ENCODE data around the gene FDX1. TPM values are rescaled to one million over a fixed set of nuclear protein-coding genes. Genes with fewer than 3 reads are reported as not detected.

FDX1 gene
- total and polyA plus RNA-seq, 2 of the 8 experiments (the other 6 are each of a cell fraction or from before 2014, with no cell fraction given), result 3.7 to 9.6 TPM

DNA sequence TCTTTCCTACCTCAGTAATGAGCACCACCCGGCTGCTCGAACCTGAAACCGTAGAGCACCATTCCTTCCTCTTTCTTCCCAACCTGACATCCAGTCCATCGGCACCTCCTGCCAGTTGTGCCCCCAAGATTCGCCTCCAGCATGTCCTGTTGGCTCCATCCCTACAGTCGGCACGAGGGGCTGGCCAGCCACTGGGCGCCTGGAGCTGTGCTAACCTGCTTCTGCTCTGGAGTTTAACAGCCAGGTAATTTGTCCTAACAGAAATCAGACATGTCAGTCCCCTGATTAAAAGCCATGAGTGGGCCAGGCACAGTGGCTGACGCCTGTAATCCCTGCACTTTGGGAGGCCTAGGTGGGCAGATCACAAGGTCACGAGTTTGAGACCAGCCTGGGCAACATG, 16.8 kb downstream of the FDX1 start:
- Histone ChIP-seq H2AK5ac (ENCODE audit: low read depth, low read length) (no peak overlapping the region), H3K14ac (ENCODE audit: insufficient read length) (no peak overlapping the region), H3K79me1 (ENCODE audit: low read depth, low read length) (no peaks in the 10 kb centered on the region), H4K8ac (ENCODE audit: extremely low read depth, insufficient read depth, low read length) (no peak overlapping the region), H2BK12ac (ENCODE audit: low read depth, low read length) (no peak overlapping the region), H3K23me2 (ENCODE audit: low read depth, low read length) (no peaks in the 10 kb centered on the region), H3K4ac (replicated peaks; ENCODE audit: insufficient read length, low read depth, low read length) (no peak overlapping the region), H2BK20ac (ENCODE audit: low read length) (no peak overlapping the region), H3K27me3 (replicated peaks in 1 of 4; ENCODE audit: control insufficient read depth in 3 of 4, extremely low read depth in 1 of 4, insufficient read depth in 3 of 4, low read length in 3 of 4) (no peaks in the 10 kb centered on the region), H4K5ac (ENCODE audit: insufficient read length, low read depth, low read length) (no peak overlapping the region), H3K9ac (replicated peaks in 1 of 4; ENCODE audit: extremely low read depth in 1 of 4, low read depth in 3 of 4, low read length in 3 of 4) (no peak overlapping the region), H3K4me3 (ENCODE audit: extremely low read depth in 1 of 4, insufficient read depth in 2 of 4, low read depth in 3 of 4, low read length in 4 of 4) (no peak overlapping the region), H3K56ac (replicated peaks; ENCODE audit: insufficient read length, low read depth, low read length) (no peak overlapping the region), H2BK15ac (ENCODE audit: low read length) (no peak overlapping the region), H3K4me2 (ENCODE audit: insufficient read depth in 1 of 2, low read depth in 2 of 2, low read length in 2 of 2) (no peak overlapping the region), H3K27ac (ENCODE audit: low read depth, low read length) (no peak overlapping the region), H3K36me3 (ENCODE audit: control insufficient read depth in 2 of 4, insufficient read depth in 4 of 4, low read length in 3 of 4) (no peaks in the 10 kb centered on the region; a peak in 2 of 8 replicates), H2BK5ac (ENCODE audit: low read depth, low read length) (no peak overlapping the region), H3K18ac (ENCODE audit: extremely low read depth, low read length) (no peak overlapping the region), H3K9me3 (ENCODE audit: insufficient read depth in 2 of 2, low read depth in 1 of 2, low read length in 1 of 2) (no peaks in the 10 kb centered on the region), H2BK120ac (replicated peaks; ENCODE audit: low read depth, low read length) (no peak overlapping the region), H3K4me1 (replicated peaks in 1 of 4; ENCODE audit: control insufficient read depth in 3 of 4, insufficient read depth in 4 of 4, low read length in 3 of 4) (no peaks in the 10 kb centered on the region), H4K20me1 (replicated peaks in 1 of 2; ENCODE audit: control insufficient read depth in 1 of 2, insufficient read depth in 2 of 2, low read length in 2 of 2) (no peaks in the 10 kb centered on the region), H3K79me2 (ENCODE audit: control insufficient read depth in 1 of 2, insufficient read depth in 2 of 2, low read length in 2 of 2) (no peaks in the 10 kb centered on the region; a peak in 1 of 4 replicates), H2AFZ (ENCODE audit: low read length) (no peak overlapping the region), H4K91ac (replicated peaks; ENCODE audit: insufficient read length, low read length) (no peak overlapping the region), H3K23ac (ENCODE audit: insufficient read length) (no peak overlapping the region)
- DNase-seq (ENCODE audit: low read depth in 1 of 2, low spot score in 2 of 2) (no peak), FAIRE-seq (no peak)
- POLR2A ChIA-PET (ENCODE audit: partially characterized antibody), result interaction anchor here (0.6 kb wide), 1 partner anchor 45 kb away, joined by 3 read pairs; no protein-coding TSS in a partner anchor
- 88% methylated on average over 10 of the region's 10 CpGs; no CpG with 5 or more reads in 1 of the 2 experiments for WGBS, 2 experiments (ENCODE audit: extremely low coverage in 1 of 2, insufficient coverage in 1 of 2, insufficient read length in 1 of 2, insufficient replicate concordance in 2 of 2, low coverage in 1 of 2, low lambda C conversion rate in 2 of 2, missing lambda C conversion rate in 1 of 2)
- CTCF ChIA-PET (ENCODE audit: partially characterized antibody), result interaction anchor here (0.8 to 3.5 kb wide), 18 partner anchors 8 to 983 kb away, joined by 3 to 37 read pairs (median 4); no protein-coding TSS in a partner anchor
- no peak for TF ChIP-seq ZNF274 (IDR thresholded peaks at IDR 0.05; ENCODE audit: borderline replicate concordance, extremely low read depth, low read length)
- TF ChIP-seq BCL11A (IDR thresholded peaks at IDR 0.05; ENCODE audit: low read depth in 2 of 2, low read length in 2 of 2), result no peak
- no peak for TF ChIP-seq EP300 (IDR thresholded peaks at IDR 0.05; ENCODE audit: borderline replicate concordance in 1 of 2, low read depth in 2 of 2, low read length in 2 of 2)
